Measurements from ENCODE around the gene UBL7.

- TF ChIP-seq CTCF (IDR thresholded peaks at IDR 0.05) (no peak), POLR2AphosphoS5 (IDR thresholded peaks at IDR 0.05) (no peak)
Measured at GRCh38 chr15:74504836-74505235, 43.9 kb upstream of the UBL7 start.
